Keratinocyte (primary cell): ENCODE results near the gene ATP2C1. TPM values are rescaled to one million over a fixed set of nuclear protein-coding genes. Genes with fewer than 3 reads are reported as not detected.

Experiments used
- DNase-seq: peaks from one replicate; pipeline ENCODE4 v3.0.0-alpha.2; 2011; ENCODE audit warnings: low read depth, missing footprints, low spot score
- FAIRE-seq: peaks from 2 replicates; lab custom pipeline; 2011; peaks lifted over from hg19 to GRCh38; lab: Jason Lieb, UNC
- H2AFZ ChIP-seq: 2 replicates; pipeline ENCODE4 v1.6.0; 2012; ENCODE audit warnings: low read length, control low read depth, inconsistent platforms; ENCODE audit not compliant: control insufficient read depth
- H3K27ac ChIP-seq: 2 replicates; pipeline ENCODE4 v1.5.1; 2011; ENCODE audit warnings: low read length; ENCODE audit not compliant: control insufficient read depth, insufficient read depth
- H3K27me3 ChIP-seq: 3 replicates; pipeline ENCODE4 v1.6.0; 2011; ENCODE audit warnings: low read length; ENCODE audit not compliant: control insufficient read depth, insufficient read depth; ENCODE audit errors: extremely low read depth
- H3K36me3 ChIP-seq, 2 experiments: 2 replicates in 1 of 2; 3 replicates in 1 of 2; pipeline ENCODE4 v1.5.1; 2011; ENCODE audit warnings: low read length in 2 of 2, mild to moderate bottlenecking in 1 of 2; ENCODE audit not compliant: control insufficient read depth in 2 of 2, insufficient read depth in 2 of 2; ENCODE audit errors: extremely low read depth in 1 of 2
- H3K4me1 ChIP-seq: 3 replicates; pipeline ENCODE4 v1.5.1; 2011; ENCODE audit warnings: low read length; ENCODE audit not compliant: control insufficient read depth, insufficient read depth; ENCODE audit errors: extremely low read depth
- H3K4me2 ChIP-seq: 3 replicates; pipeline ENCODE4 v1.6.0; 2011; ENCODE audit warnings: low read depth, low read length; ENCODE audit not compliant: control insufficient read depth, insufficient read depth; ENCODE audit errors: extremely low read depth
- H3K4me3 ChIP-seq, 3 experiments: fragments of 200-600 bp in 1 of 3; sonication (generic) in 1 of 3; 2 replicates in 2 of 3; 3 replicates in 1 of 3; pipeline ENCODE4 v1.5.1; 2011 to 2016; ENCODE audit warnings: low read length in 3 of 3, mild to moderate bottlenecking in 3 of 3, control low read depth in 2 of 3, inconsistent platforms in 1 of 3, low read depth in 1 of 3, mixed read lengths in 1 of 3, mixed run types in 1 of 3, moderate library complexity in 1 of 3; ENCODE audit not compliant: control insufficient read depth in 2 of 3, insufficient read depth in 2 of 3; ENCODE audit errors: extremely low read depth in 1 of 3
- H3K79me2 ChIP-seq: 2 replicates; pipeline ENCODE4 v1.6.0; 2012; ENCODE audit warnings: low read length; ENCODE audit not compliant: control insufficient read depth, insufficient read depth
- H3K9ac ChIP-seq: 3 replicates; pipeline ENCODE4 v1.6.0; 2011; ENCODE audit warnings: low read length; ENCODE audit not compliant: control insufficient read depth, insufficient read depth; ENCODE audit errors: extremely low read depth
- H3K9me1 ChIP-seq: 3 replicates; pipeline ENCODE4 v1.6.0; 2011; ENCODE audit warnings: low read length; ENCODE audit not compliant: control insufficient read depth, insufficient read depth; ENCODE audit errors: extremely low read depth
- H3K9me3 ChIP-seq: 2 replicates; pipeline ENCODE4 v1.5.1; 2012; ENCODE audit warnings: low read depth, low read length; ENCODE audit not compliant: control insufficient read depth
- H4K20me1 ChIP-seq: 3 replicates; pipeline ENCODE4 v1.6.0; 2011; ENCODE audit warnings: low read length; ENCODE audit not compliant: control insufficient read depth, insufficient read depth; ENCODE audit errors: extremely low read depth
- CTCF ChIP-seq, 3 experiments: IDR thresholded peaks in 1 of 3; conservative IDR thresholded peaks in 1 of 3; optimal IDR thresholded peaks in 1 of 3; 2 replicates in 2 of 3; 3 replicates in 1 of 3; pipeline versions ENCODE3 to v1.5.1; 2011; ENCODE audit warnings: low read length in 3 of 3, mild to moderate bottlenecking in 3 of 3, moderate library complexity in 2 of 3, control low read depth in 1 of 3, inconsistent platforms in 1 of 3; ENCODE audit not compliant: insufficient read depth in 2 of 3; ENCODE audit errors: extremely low read depth in 1 of 3
- EZH2 ChIP-seq: IDR thresholded peaks from one replicate; pipeline ENCODE4 v1.6.1; 2012; ENCODE audit warnings: inconsistent platforms, mild to moderate bottlenecking, low read length, moderate library complexity
- dilution Hi-C: fragments of 300-500 bp; cut with MboI; formaldehyde crosslinking; loops from one replicate; pipeline ENCODE4 v1.7.0; 2020; ENCODE audit warnings: low sequenced_read_pairs; ENCODE audit not compliant: extremely low pct_ligation_motif_present
- polyA plus RNA-seq, 5 experiments: library from polyadenylated mRNA; depleted of rRNA in 3 of 5; stranded (reverse) in 3 of 5; stranded (forward) in 1 of 5; unstranded in 1 of 5; fragments of >200 nt; gene quantifications; 1 replicate in 1 of 5; 2 replicates in 3 of 5; 3 replicates in 1 of 5; pipeline versions ENCODE4 v1.2.1 to v1.2.3, GENCODE V29; 2011 to 2012; ENCODE audit warnings: missing spikeins in 2 of 5, low read depth in 1 of 5, low replicate concordance in 1 of 5

Gene ATP2C1
- polyA plus RNA-seq, 1 donor (not counting 4 experiments of a cell fraction or from before 2014, with no cell fraction given): 141 TPM

- no peak for TF ChIP-seq CTCF (optimal IDR thresholded peaks at IDR 0.05 in 1 of 3, IDR thresholded peaks at IDR 0.05 in 1 of 3, conservative IDR thresholded peaks at IDR 0.05 in 1 of 3; ENCODE audit: extremely low read depth in 1 of 3, insufficient read depth in 2 of 3, low read length in 3 of 3)
- TF ChIP-seq EZH2: no peak
- no peak for DNase-seq
- Histone ChIP-seq H3K4me3 (no peak overlapping the region), H3K4me2 (no peak overlapping the region), H3K4me1 (peaks cover 21% of the 10 kb centered on the region), H3K36me3 (peaks cover 8 to 10% of the 10 kb centered on the region in 2 experiments), H3K9me1 (no peaks in the 10 kb centered on the region), H3K79me2 (no peaks in the 10 kb centered on the region), H3K9me3 (no peaks in the 10 kb centered on the region), H3K27ac (no peak overlapping the region), H2AFZ (no peak overlapping the region), H3K9ac (no peak overlapping the region), H3K27me3 (no peaks in the 10 kb centered on the region), H4K20me1 (no peaks in the 10 kb centered on the region)
- dilution Hi-C loops: no loop called here
- no peak for FAIRE-seq
These were observed 82.8 kb downstream of the ATP2C1 start for GRCh38 chr3:130976706-130977105.

- TF ChIP-seq EZH2 (no peak), CTCF (optimal IDR thresholded peaks at IDR 0.05 in 1 of 3, IDR thresholded peaks at IDR 0.05 in 1 of 3, conservative IDR thresholded peaks at IDR 0.05 in 1 of 3; ENCODE audit: extremely low read depth in 1 of 3, insufficient read depth in 2 of 3, low read length in 3 of 3) (no peak)
- H3K27ac ChIP-seq: no peak overlapping the region
- DNase-seq (no peak), FAIRE-seq (no peak)
- no peak overlapping the region for H2AFZ ChIP-seq
- no peaks in the 10 kb centered on the region for H4K20me1 ChIP-seq
- H3K9me1 ChIP-seq: no peaks in the 10 kb centered on the region
- H3K4me1 ChIP-seq: peaks cover 18% of the 10 kb centered on the region
- H3K4me2 ChIP-seq: no peak overlapping the region
- dilution Hi-C loops: no loop called here
- no peaks in the 10 kb centered on the region for H3K27me3 ChIP-seq
- no peak overlapping the region for H3K4me3 ChIP-seq
- no peaks in the 10 kb centered on the region for H3K9me3 ChIP-seq
- peaks cover 2 to 6% of the 10 kb centered on the region in 2 experiments for H3K36me3 ChIP-seq
- no peak overlapping the region for H3K9ac ChIP-seq
- no peaks in the 10 kb centered on the region for H3K79me2 ChIP-seq
These were observed 85.2 kb downstream of the ATP2C1 start for GRCh38 chr3:130979117-130979516.
